CD14-positive monocyte (primary cell): Measurements from ENCODE around the gene NUDT6. TPM values are rescaled to one million over a fixed set of nuclear protein-coding genes. Genes with fewer than 3 reads are reported as not detected.

Experiments used
- DNase-seq, 3 donors: peaks; one replicate each; pipeline ENCODE4 v3.0.0-alpha.2; 2011 to 2022
- H2AFZ ChIP-seq: 2 replicates; pipeline ENCODE4 v1.6.0; 2012; ENCODE audit warnings: mild to moderate bottlenecking, low read depth, low read length, inconsistent platforms; ENCODE audit not compliant: insufficient read depth, poor library complexity, severe bottlenecking
- H3K27ac ChIP-seq, 2 donors: 1 replicate in 1 of 2; 2 replicates in 1 of 2; pipeline ENCODE4 v1.5.1; 2012 to 2013; ENCODE audit warnings: low read length in 2 of 2, control low read depth in 1 of 2, inconsistent platforms in 1 of 2, low read depth in 1 of 2, mild to moderate bottlenecking in 1 of 2
- H3K27me3 ChIP-seq, 2 donors: one replicate each; pipeline versions ENCODE4 v1.6.0 to v1.6.1; 2011 to 2013; ENCODE audit warnings: low read length in 2 of 2; ENCODE audit not compliant: control insufficient read depth in 2 of 2, insufficient read depth in 2 of 2
- H3K36me3 ChIP-seq, 2 donors: replicated peaks in 1 of 2; 1 replicate in 1 of 2; 2 replicates in 1 of 2; pipeline versions ENCODE4 v1.5.1 to v1.6.1; 2012 to 2013; ENCODE audit warnings: low read length in 2 of 2, control low read depth in 1 of 2, inconsistent platforms in 1 of 2, mild to moderate bottlenecking in 1 of 2; ENCODE audit not compliant: insufficient read depth in 2 of 2, control insufficient read depth in 1 of 2
- H3K4me1 ChIP-seq, 2 donors: 1 replicate in 1 of 2; 2 replicates in 1 of 2; pipeline versions ENCODE4 v1.5.1 to v1.6.1; 2012 to 2013; ENCODE audit warnings: low read length in 2 of 2, control low read depth in 1 of 2, inconsistent platforms in 1 of 2, mild to moderate bottlenecking in 1 of 2, moderate library complexity in 1 of 2; ENCODE audit not compliant: insufficient read depth in 2 of 2, control insufficient read depth in 1 of 2
- H3K4me2 ChIP-seq: replicated peaks from 2 replicates; pipeline ENCODE3; 2012; ENCODE audit warnings: low read length, moderate library complexity, mild to moderate bottlenecking; ENCODE audit not compliant: poor library complexity, severe bottlenecking; ENCODE audit errors: extremely low read depth
- H3K4me3 ChIP-seq, 3 experiments: fragments of 200-600 bp in 1 of 3; sonication (generic) in 1 of 3; replicated peaks in 1 of 3; 1 replicate in 2 of 3; 2 replicates in 1 of 3; pipeline ENCODE4 v1.5.1; 2011 to 2013; ENCODE audit warnings: low read length in 3 of 3, mild to moderate bottlenecking in 3 of 3, control low read depth in 2 of 3, low read depth in 2 of 3, inconsistent platforms in 1 of 3, moderate library complexity in 1 of 3
- H3K79me2 ChIP-seq: 2 replicates; pipeline ENCODE4 v1.6.0; 2012; ENCODE audit warnings: mild to moderate bottlenecking, control low read depth, inconsistent platforms, low read length, moderate library complexity; ENCODE audit not compliant: insufficient read depth
- H3K9ac ChIP-seq: 2 replicates; pipeline ENCODE4 v1.6.0; 2017; ENCODE audit warnings: low read length, mild to moderate bottlenecking; ENCODE audit not compliant: insufficient read depth, poor library complexity, severe bottlenecking
- H3K9me3 ChIP-seq, 2 donors: replicated peaks in 1 of 2; 1 replicate in 1 of 2; 2 replicates in 1 of 2; pipeline versions ENCODE4 v1.5.1 to v1.6.1; 2012 to 2013; ENCODE audit warnings: low read length in 2 of 2, control low read depth in 1 of 2; ENCODE audit not compliant: control insufficient read depth in 1 of 2, insufficient read depth in 1 of 2
- H4K20me1 ChIP-seq: 2 replicates; pipeline ENCODE4 v1.6.0; 2012; ENCODE audit warnings: mild to moderate bottlenecking, low read length, control low read depth, moderate library complexity; ENCODE audit not compliant: insufficient read depth
- H3K27ac Mint-ChIP-seq, 7 donors: one replicate each; pipeline ENCODE4 v1.8.0; 2020; ENCODE audit warnings: mild to moderate bottlenecking in 7 of 7, mixed read lengths in 7 of 7, moderate library complexity in 6 of 7, inconsistent platforms in 2 of 7
- H3K27me3 Mint-ChIP-seq, 3 donors: one replicate each; pipeline ENCODE4 v1.8.0; 2021 to 2022; ENCODE audit warnings: low read depth in 3 of 3, mild to moderate bottlenecking in 3 of 3, mixed read lengths in 3 of 3, moderate library complexity in 3 of 3, inconsistent platforms in 1 of 3
- H3K36me3 Mint-ChIP-seq, 2 donors: one replicate each; pipeline ENCODE4 v1.8.0; 2020; ENCODE audit warnings: mixed read lengths in 2 of 2, inconsistent platforms in 1 of 2, mild to moderate bottlenecking in 1 of 2
- H3K4me1 Mint-ChIP-seq: one replicate; pipeline ENCODE4 v1.8.0; 2020; ENCODE audit warnings: mild to moderate bottlenecking, mixed read lengths
- H3K4me3 Mint-ChIP-seq, 2 donors: one replicate each; pipeline ENCODE4 v1.8.0; 2020; ENCODE audit warnings: mild to moderate bottlenecking in 2 of 2, mixed read lengths in 2 of 2, moderate library complexity in 1 of 2
- H3K9me3 Mint-ChIP-seq, 7 donors: one replicate each; pipeline ENCODE4 v1.8.0; 2020 to 2022; ENCODE audit warnings: mixed read lengths in 7 of 7, mild to moderate bottlenecking in 6 of 7, moderate library complexity in 6 of 7, inconsistent platforms in 2 of 7
- WGBS: methylation state at CpG from one replicate; pipeline ENCODE4 v1.1.5; 2013; ENCODE audit warnings: missing lambda C conversion rate; ENCODE audit not compliant: insufficient coverage; 5-methylcytosine and 5-hydroxymethylcytosine counted together
- intact Hi-C, 2 donors: fragments of 100-400 bp; cut with micrococcal nuclease; formaldehyde crosslinking; loops; one replicate each; pipeline versions ENCODE4 v1.15.0 to v1.15.1; 2023
- polyA plus RNA-seq, 3 donors: library from polyadenylated mRNA; depleted of rRNA in 1 of 3; unstranded in 2 of 3; stranded (reverse) in 1 of 3; fragments of 300-500 nt in 2 of 3; fragments of >200 nt in 1 of 3; fragmentation: Illumina TruSeq in 2 of 3; gene quantifications; 1 replicate in 2 of 3; 2 replicates in 1 of 3; pipeline ENCODE4 v1.2.3, GENCODE V29; 2012 to 2021
- TF ChIP-seq, protein P1 (sequence below): fragments of 200-600 bp; IDR thresholded peaks from one replicate; pipeline ENCODE4 v1.8.0; 2022; ENCODE audit warnings: antibody characterized with exemption, mild to moderate bottlenecking

Gene NUDT6
- polyA plus RNA-seq, 3 donors, result 1.6 to 1.9 (median 1.6) TPM

DNA sequence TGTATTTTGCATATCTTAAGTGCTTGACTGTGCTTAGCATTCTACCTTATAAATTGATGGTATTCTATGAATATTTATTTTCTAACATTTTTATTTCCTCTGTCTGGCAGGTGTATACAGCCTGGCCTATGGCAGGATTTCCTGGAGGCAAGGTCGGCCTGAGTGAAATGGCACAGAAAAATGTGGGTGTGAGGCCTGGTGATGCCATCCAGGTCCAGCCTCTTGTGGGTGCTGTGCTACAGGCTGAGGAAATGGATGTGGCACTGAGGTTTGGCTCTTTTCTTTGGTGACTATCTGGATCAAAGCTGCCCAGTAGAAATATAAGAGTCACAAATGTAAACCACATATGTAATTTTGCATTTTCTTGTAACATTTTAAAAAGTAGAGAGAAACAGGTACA, 6.5 kb upstream of the NUDT6 start:
- H3K27ac ChIP-seq, result no peak overlapping the region
- H3K9me3 ChIP-seq, result no peaks in the 10 kb centered on the region
- TF ChIP-seq, protein P1, sequence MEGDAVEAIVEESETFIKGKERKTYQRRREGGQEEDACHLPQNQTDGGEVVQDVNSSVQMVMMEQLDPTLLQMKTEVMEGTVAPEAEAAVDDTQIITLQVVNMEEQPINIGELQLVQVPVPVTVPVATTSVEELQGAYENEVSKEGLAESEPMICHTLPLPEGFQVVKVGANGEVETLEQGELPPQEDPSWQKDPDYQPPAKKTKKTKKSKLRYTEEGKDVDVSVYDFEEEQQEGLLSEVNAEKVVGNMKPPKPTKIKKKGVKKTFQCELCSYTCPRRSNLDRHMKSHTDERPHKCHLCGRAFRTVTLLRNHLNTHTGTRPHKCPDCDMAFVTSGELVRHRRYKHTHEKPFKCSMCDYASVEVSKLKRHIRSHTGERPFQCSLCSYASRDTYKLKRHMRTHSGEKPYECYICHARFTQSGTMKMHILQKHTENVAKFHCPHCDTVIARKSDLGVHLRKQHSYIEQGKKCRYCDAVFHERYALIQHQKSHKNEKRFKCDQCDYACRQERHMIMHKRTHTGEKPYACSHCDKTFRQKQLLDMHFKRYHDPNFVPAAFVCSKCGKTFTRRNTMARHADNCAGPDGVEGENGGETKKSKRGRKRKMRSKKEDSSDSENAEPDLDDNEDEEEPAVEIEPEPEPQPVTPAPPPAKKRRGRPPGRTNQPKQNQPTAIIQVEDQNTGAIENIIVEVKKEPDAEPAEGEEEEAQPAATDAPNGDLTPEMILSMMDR, result no peak
- Mint-ChIP-seq H3K9me3 (no peaks in the 10 kb centered on the region), H3K4me1 (no peaks in the 10 kb centered on the region), H3K36me3 (peaks cover 10 to 17% of the 10 kb centered on the region in 2 donors), H3K4me3 (no peak overlapping the region), H3K27me3 (no peaks in the 10 kb centered on the region), H3K27ac (no peak overlapping the region)
- intact Hi-C loops, result loop anchor here (10.0 kb wide), 2 partner anchors 164 to 194 kb away; partner anchors contain the start of gene BBS12 (in 1 of the 2)
- no peak overlapping the region for H3K9ac ChIP-seq
- no peak overlapping the region for H3K4me3 ChIP-seq
- no peak overlapping the region for H2AFZ ChIP-seq
- DNase-seq, result no peak
- H3K27me3 ChIP-seq, result no peaks in the 10 kb centered on the region
- no peaks in the 10 kb centered on the region for H4K20me1 ChIP-seq
- peaks cover 10% of the 10 kb centered on the region for H3K79me2 ChIP-seq
- no peak overlapping the region for H3K4me2 ChIP-seq
- 100% methylated on average over 1 of the region's 1 CpG for WGBS
- H3K4me1 ChIP-seq, result peaks cover 3 to 4% of the 10 kb centered on the region in 2 donors
- peaks cover 16 to 33% of the 10 kb centered on the region in 2 donors for H3K36me3 ChIP-seq

DNA sequence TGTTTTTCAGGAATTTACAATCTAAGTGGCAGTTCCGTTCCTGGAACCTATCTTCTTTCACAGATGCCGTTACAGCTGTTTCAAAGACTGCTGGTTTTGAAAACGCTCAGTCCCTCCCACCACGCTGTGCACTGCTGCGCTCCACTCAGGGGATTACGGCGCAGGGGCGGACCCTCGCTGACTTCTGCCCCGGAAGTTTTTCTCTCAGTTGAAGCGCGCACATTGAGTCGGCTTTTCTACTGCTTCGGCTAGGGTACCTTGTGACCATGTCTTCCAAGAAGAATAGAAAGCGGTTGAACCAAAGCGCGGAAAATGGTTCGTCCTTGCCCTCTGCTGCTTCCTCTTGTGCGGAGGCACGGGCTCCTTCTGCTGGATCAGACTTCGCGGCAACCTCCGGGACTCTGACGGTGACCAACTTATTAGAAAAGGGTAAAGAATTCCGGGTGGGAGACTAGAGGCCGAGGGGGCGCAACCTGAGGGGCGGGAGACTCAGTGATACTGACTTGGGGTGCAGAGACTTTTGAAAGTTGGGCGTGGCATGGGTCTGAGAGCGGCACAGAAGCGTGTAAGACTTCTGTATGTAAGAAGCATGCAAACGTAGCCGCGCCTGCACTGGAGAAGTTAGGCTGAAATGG, 597 bp upstream of the NUDT6 start:
- under 1% methylated on average over 34 of the region's 34 CpGs for WGBS
- H3K9me3 Mint-ChIP-seq, result no peaks in the 10 kb centered on the region

More for the DNA sequence above, 597 bp upstream of the NUDT6 start:
- Histone ChIP-seq H3K4me1 (peaks cover 14 to 23% of the 10 kb centered on the region in 2 donors), H3K9me3 (no peaks in the 10 kb centered on the region), H3K4me3 (peak overlapping the region; percentile 66 to 86 (median 74)), H3K79me2 (peaks cover 11% of the 10 kb centered on the region), H3K27me3 (no peaks in the 10 kb centered on the region), H3K36me3 (no peaks in the 10 kb centered on the region), H3K9ac (peak overlapping the region; percentile 58), H3K4me2 (peak overlapping the region; percentile 91), H3K27ac (peak overlapping the region; percentile 70 to 77), H2AFZ (peak overlapping the region; percentile 100), H4K20me1 (no peaks in the 10 kb centered on the region)
- intact Hi-C loops, result loop anchor here (10.0 kb wide), 2 partner anchors 158 to 188 kb away; partner anchors contain the start of gene BBS12 (in 1 of the 2)
- peaks cover 0 to 3% (median 0%) of the 10 kb centered on the region in 3 donors for H3K27me3 Mint-ChIP-seq
- H3K4me1 Mint-ChIP-seq, result peaks cover 13% of the 10 kb centered on the region
- peak overlapping the region; percentile 99 for H3K4me3 Mint-ChIP-seq
- no peaks in the 10 kb centered on the region for H3K36me3 Mint-ChIP-seq
- TF ChIP-seq, protein P1, result no peak
- peak overlapping the region; percentile 87 to 94 (median 91) for H3K27ac Mint-ChIP-seq
- DNase-seq, result peak; percentile 57 to 59 (median 58)
